ENCODE measurements around the gene FAR2. TPM values are rescaled to one million over a fixed set of nuclear protein-coding genes. Genes with fewer than 3 reads are reported as not detected.

Gene FAR2
- total RNA-seq, 1 donor from 2014 or later: 11.3 TPM

GRCh38 chr12:29234552-29234951 lies 85.5 kb downstream of the FAR2 start:
- H3K27me3 ChIP-seq: no peaks in the 10 kb centered on the region
- H3K4me3 ChIP-seq: no peak overlapping the region
- H3K4me1 ChIP-seq: no peaks in the 10 kb centered on the region
- H3K36me3 ChIP-seq: no peaks in the 10 kb centered on the region
- TF ChIP-seq CTCF (IDR thresholded peaks at IDR 0.05): no peak
- DNase-seq (ENCODE audit: low spot score in 2 of 2): no peak
- intact Hi-C loops (cut with DNase I): no loop called here
- H3K9me3 ChIP-seq: no peaks in the 10 kb centered on the region
- H3K27ac ChIP-seq: no peak overlapping the region

DNA sequence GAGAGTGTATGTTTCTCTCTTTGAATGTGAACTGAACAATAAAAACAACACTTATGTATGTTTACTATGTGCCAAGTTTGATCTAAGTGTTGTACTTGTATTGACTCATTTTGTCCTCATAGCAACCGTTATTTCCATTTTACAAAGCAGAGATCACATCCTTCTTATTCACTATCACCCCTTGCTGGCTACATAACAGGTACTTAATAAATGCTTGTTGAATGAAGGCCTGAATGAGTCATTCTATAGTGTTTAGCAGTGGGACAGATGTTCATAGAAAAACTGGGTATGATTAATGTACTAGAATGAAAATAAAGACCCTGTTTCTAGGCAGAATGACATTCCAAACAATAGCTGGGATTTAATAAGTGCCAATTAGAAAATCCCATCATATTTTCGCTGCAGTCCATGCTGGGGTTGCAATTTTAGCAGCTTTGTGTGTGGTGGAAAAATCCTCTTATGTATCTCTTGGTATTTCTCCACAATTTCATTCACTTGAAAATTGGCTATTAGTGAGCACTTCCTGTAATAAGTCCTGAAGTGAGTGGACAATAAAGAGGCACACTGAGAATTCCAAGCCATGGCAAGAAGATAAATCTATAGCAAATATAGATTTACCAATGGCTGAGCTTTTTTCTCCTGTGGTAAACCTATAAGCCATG lies 86.0 kb downstream of the FAR2 start:
- no peaks in the 10 kb centered on the region for H3K27me3 ChIP-seq
- intact Hi-C loops (cut with DNase I): no loop called here
- no peak for TF ChIP-seq CTCF (IDR thresholded peaks at IDR 0.05)
- no peak for DNase-seq (ENCODE audit: low spot score in 2 of 2)
- no peaks in the 10 kb centered on the region for H3K9me3 ChIP-seq
- no peaks in the 10 kb centered on the region for H3K36me3 ChIP-seq
- no peak overlapping the region for H3K4me3 ChIP-seq
- H3K27ac ChIP-seq: no peak overlapping the region
- H3K4me1 ChIP-seq: no peaks in the 10 kb centered on the region

DNA sequence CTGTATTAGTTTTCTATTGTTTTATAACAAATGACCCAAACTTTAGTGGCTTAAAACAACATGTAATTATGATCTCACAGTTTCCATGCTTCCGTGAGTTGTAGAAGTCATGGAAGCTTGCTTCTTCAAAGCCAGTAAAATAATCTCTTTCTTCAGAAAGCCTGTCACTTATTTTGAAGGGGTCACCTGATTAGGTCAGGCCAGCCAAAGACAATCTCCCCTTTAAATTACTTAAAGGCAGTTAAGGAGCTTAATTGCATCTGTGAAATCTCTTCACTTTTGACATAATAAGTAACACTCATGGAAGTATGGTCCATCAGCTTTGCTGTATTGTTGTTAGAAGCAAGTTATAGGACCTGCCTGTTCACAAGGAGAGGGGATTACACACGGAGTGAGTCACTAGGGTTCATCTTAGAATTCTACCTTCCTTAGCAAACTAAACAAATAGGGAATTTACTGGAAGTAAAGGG lies 89.8 kb downstream of the FAR2 start:
- Histone ChIP-seq H3K27ac (no peak overlapping the region), H3K27me3 (no peaks in the 10 kb centered on the region), H3K4me3 (no peak overlapping the region), H3K4me1 (peaks cover 0 to 5% of the 10 kb centered on the region in 2 donors), H3K9me3 (no peaks in the 10 kb centered on the region), H3K36me3 (no peaks in the 10 kb centered on the region)
- intact Hi-C loops (cut with DNase I): no loop called here
- TF ChIP-seq CTCF (IDR thresholded peaks at IDR 0.05): no peak
- DNase-seq (ENCODE audit: low spot score in 2 of 2): no peak

DNA sequence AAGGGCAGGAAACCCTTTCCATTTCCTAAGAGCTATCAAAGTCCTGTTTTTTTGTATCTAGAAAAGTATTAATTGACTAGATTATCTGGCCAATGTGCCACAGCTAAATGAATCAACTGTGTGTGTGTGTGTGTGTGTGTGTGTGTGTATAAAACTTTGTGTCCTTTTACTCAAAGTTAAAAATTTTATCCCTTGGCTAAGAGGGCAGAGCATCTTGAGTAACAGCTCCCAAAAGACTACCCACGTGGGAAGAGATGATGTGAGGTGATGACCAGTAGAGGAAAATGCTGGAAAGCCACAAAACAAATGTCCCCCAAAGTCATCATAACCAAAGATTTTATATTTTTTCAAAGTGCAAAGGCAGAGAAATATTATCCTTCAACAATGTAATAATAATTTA lies 90.3 kb downstream of the FAR2 start:
- peaks cover 0 to 5% of the 10 kb centered on the region in 2 donors for H3K4me1 ChIP-seq
- no peak overlapping the region for H3K27ac ChIP-seq
- no peaks in the 10 kb centered on the region for H3K9me3 ChIP-seq
- no peaks in the 10 kb centered on the region for H3K27me3 ChIP-seq
- intact Hi-C loops (cut with DNase I): no loop called here
- TF ChIP-seq CTCF (IDR thresholded peaks at IDR 0.05): no peak
- no peak for DNase-seq (ENCODE audit: low spot score in 2 of 2)
- no peak overlapping the region for H3K4me3 ChIP-seq
- H3K36me3 ChIP-seq: no peaks in the 10 kb centered on the region

DNA sequence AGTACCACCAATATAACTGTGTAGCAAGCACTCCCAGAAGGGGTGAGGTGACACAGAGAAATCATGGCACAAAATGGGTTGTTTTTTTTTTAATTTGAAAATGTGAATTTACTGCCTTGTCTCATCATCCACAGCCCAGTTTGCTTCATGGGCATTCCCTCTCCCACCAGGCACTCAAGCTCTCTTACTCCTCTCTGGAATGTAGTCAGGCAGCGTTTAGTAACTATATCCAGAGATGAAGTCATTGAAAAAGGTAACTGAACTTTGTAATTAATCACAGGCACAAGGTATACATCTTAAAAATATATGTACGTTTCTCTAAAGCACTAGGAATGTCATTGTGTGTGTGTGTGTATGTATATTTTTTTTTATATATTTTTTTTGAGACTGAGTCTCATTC lies 91.4 kb downstream of the FAR2 start:
- H3K27ac ChIP-seq: no peak overlapping the region
- no peaks in the 10 kb centered on the region for H3K27me3 ChIP-seq
- peaks cover 0 to 5% of the 10 kb centered on the region in 2 donors for H3K4me1 ChIP-seq
- no peaks in the 10 kb centered on the region for H3K36me3 ChIP-seq
- intact Hi-C loops (cut with DNase I): no loop called here
- no peak for TF ChIP-seq CTCF (IDR thresholded peaks at IDR 0.05)
- DNase-seq (ENCODE audit: low spot score in 2 of 2): no peak
- no peaks in the 10 kb centered on the region for H3K9me3 ChIP-seq
- no peak overlapping the region for H3K4me3 ChIP-seq
